Neural cell (in vitro differentiated cells): Measurements from ENCODE around the gene CNNM2. TPM values are rescaled to one million over a fixed set of nuclear protein-coding genes. Genes with fewer than 3 reads are reported as not detected.

Experiments
- H2AFZ ChIP-seq: fragments of 200-600, 300-800 bp; sonication (generic), shearing (Covaris generic); 2 replicates; pipeline ENCODE4 v1.6.0; 2014; ENCODE audit warnings: low read depth, mild to moderate bottlenecking, antibody characterized with exemption, low read length, moderate library complexity
- H3F3A ChIP-seq: fragments of 200-600 bp; shearing (Covaris generic); 2 replicates; pipeline ENCODE4 v1.6.1; 2016; ENCODE audit warnings: mild to moderate bottlenecking, moderate library complexity, mixed read lengths, antibody characterized with exemption, low read length; ENCODE audit not compliant: insufficient read depth, poor library complexity, severe bottlenecking
- H3K27ac ChIP-seq: fragments of 200-600, 300-800 bp; sonication (generic), shearing (Covaris generic); 2 replicates; pipeline ENCODE4 v1.5.1; 2014; ENCODE audit warnings: mild to moderate bottlenecking, low read length, moderate library complexity
- H3K27me3 ChIP-seq: fragments of 300-800, 200-600 bp; sonication (generic), shearing (Covaris generic); 2 replicates; pipeline ENCODE4 v1.6.0; 2014; ENCODE audit warnings: mild to moderate bottlenecking, low read depth, low read length, moderate library complexity; ENCODE audit not compliant: insufficient read depth
- H3K36me3 ChIP-seq: fragments of 300-800, 200-600 bp; sonication (generic), shearing (Covaris generic); 2 replicates; pipeline ENCODE4 v1.5.1; 2014; ENCODE audit warnings: mild to moderate bottlenecking, antibody characterized with exemption, low read length, moderate library complexity; ENCODE audit not compliant: insufficient read depth
- H3K4me2 ChIP-seq: fragments of 300-800, 200-600 bp; sonication (generic), shearing (Covaris generic); 2 replicates; pipeline ENCODE4 v1.6.0; 2014; ENCODE audit warnings: mild to moderate bottlenecking, low read length
- H3K4me3 ChIP-seq: fragments of 300-800, 200-600 bp; sonication (generic), shearing (Covaris generic); 2 replicates; pipeline ENCODE4 v1.5.1; 2014; ENCODE audit warnings: mild to moderate bottlenecking, low read length, moderate library complexity
- H3K79me2 ChIP-seq: fragments of 200-600 bp; shearing (Covaris generic); replicated peaks from 2 replicates; pipeline ENCODE4 v1.6.0; 2014; ENCODE audit warnings: mild to moderate bottlenecking, low read length, moderate library complexity; ENCODE audit not compliant: insufficient read depth
- H3K9ac ChIP-seq: fragments of 300-800, 200-600 bp; sonication (generic), shearing (Covaris generic); 2 replicates; pipeline ENCODE4 v1.6.1; 2016; ENCODE audit warnings: mild to moderate bottlenecking, low read length, mixed read lengths
- H3K9me2 ChIP-seq: fragments of 200-600 bp; shearing (Covaris generic); 2 replicates; pipeline ENCODE4 v1.6.1; 2016; ENCODE audit warnings: mild to moderate bottlenecking, low read length, mixed read lengths; ENCODE audit not compliant: insufficient read depth
- H3K9me3 ChIP-seq: fragments of 200-600, 300-800 bp; sonication (generic), shearing (Covaris generic); 2 replicates; pipeline ENCODE4 v1.6.1; 2016; ENCODE audit warnings: mild to moderate bottlenecking, mixed run types, low read length, moderate library complexity, mixed read lengths
- H4K20me1 ChIP-seq: fragments of 200-600 bp; shearing (Covaris generic); 2 replicates; pipeline ENCODE4 v1.6.1; 2016; ENCODE audit warnings: mild to moderate bottlenecking, mixed run types; ENCODE audit not compliant: insufficient read depth
- CTCF ChIP-seq: fragments of 450-650 bp; IDR thresholded peaks from 2 replicates; pipeline ENCODE4 v1.5.1; 2014; ENCODE audit warnings: antibody characterized with exemption, mild to moderate bottlenecking, moderate library complexity; ENCODE audit not compliant: poor library complexity, severe bottlenecking
- EP300 ChIP-seq: fragments of 450-650 bp; conservative IDR thresholded peaks from 2 replicates; pipeline ENCODE4 v1.6.1; 2014; ENCODE audit warnings: antibody characterized with exemption, mild to moderate bottlenecking, moderate library complexity; ENCODE audit not compliant: poor library complexity, severe bottlenecking
- EZH2 ChIP-seq: fragments of 200-600, 300-800 bp; shearing (Covaris generic), sonication (generic); IDR thresholded peaks from 2 replicates; pipeline ENCODE4 v1.6.1; 2014; ENCODE audit warnings: antibody characterized with exemption, low read length, borderline replicate concordance, mild to moderate bottlenecking; ENCODE audit not compliant: insufficient read depth, poor library complexity, severe bottlenecking
- MXI1 ChIP-seq: fragments of 450-650 bp; conservative IDR thresholded peaks from 2 replicates; pipeline ENCODE4 v1.6.1; 2014; ENCODE audit warnings: antibody characterized with exemption, mild to moderate bottlenecking; ENCODE audit not compliant: poor library complexity, severe bottlenecking
- POLR2AphosphoS5 ChIP-seq: IDR thresholded peaks from 2 replicates; pipeline ENCODE4 v1.6.1; 2012
- RAD21 ChIP-seq: fragments of 450-650 bp; conservative IDR thresholded peaks from 2 replicates; pipeline ENCODE4 v1.6.1; 2014; ENCODE audit warnings: antibody characterized with exemption, mild to moderate bottlenecking, moderate library complexity
- REST ChIP-seq: IDR thresholded peaks from 2 replicates; pipeline ENCODE4 v1.6.1; 2012; ENCODE audit warnings: borderline replicate concordance
- SMC3 ChIP-seq: fragments of 450-650 bp; conservative IDR thresholded peaks from 2 replicates; pipeline ENCODE4 v1.6.1; 2014; ENCODE audit warnings: antibody characterized with exemption, mild to moderate bottlenecking, moderate library complexity; ENCODE audit not compliant: poor library complexity
- TAF1 ChIP-seq: IDR thresholded peaks from 2 replicates; pipeline ENCODE4 v1.6.1; 2012; ENCODE audit warnings: low read depth
- polyA plus RNA-seq: library from polyadenylated mRNA; depleted of rRNA; stranded (reverse); fragments of >200 nt; gene quantifications from 2 replicates; pipeline ENCODE4 v1.2.3, GENCODE V29; 2014

CNNM2 gene
- polyA plus RNA-seq, 1 donor from 2014 or later, result 5.0 TPM

- Histone ChIP-seq H3K27me3 (no peaks in the 10 kb centered on the region), H3K27ac (no peak overlapping the region), H3K4me3 (no peak overlapping the region), H3K79me2 (no peaks in the 10 kb centered on the region), H3K9ac (no peak overlapping the region), H3F3A (no peaks in the 10 kb centered on the region), H4K20me1 (no peaks in the 10 kb centered on the region), H3K4me2 (no peak overlapping the region), H2AFZ (no peak overlapping the region), H3K36me3 (no peaks in the 10 kb centered on the region), H3K9me2 (no peaks in the 10 kb centered on the region), H3K9me3 (no peaks in the 10 kb centered on the region)
- TF ChIP-seq MXI1 (no peak), POLR2AphosphoS5 (no peak), CTCF (no peak), EP300 (no peak), EZH2 (no peak), REST (no peak), SMC3 (no peak), RAD21 (no peak), TAF1 (no peak)
Observed at GRCh38 chr10:103096130-103096529, 178.0 kb downstream of the CNNM2 start.

- Histone ChIP-seq H3K9ac (no peak overlapping the region), H3K27ac (no peak overlapping the region), H3K9me2 (no peaks in the 10 kb centered on the region), H4K20me1 (no peaks in the 10 kb centered on the region), H3K9me3 (no peaks in the 10 kb centered on the region), H3K27me3 (no peaks in the 10 kb centered on the region), H3F3A (no peaks in the 10 kb centered on the region), H3K79me2 (no peaks in the 10 kb centered on the region), H3K36me3 (no peaks in the 10 kb centered on the region), H3K4me2 (no peak overlapping the region), H3K4me3 (no peak overlapping the region), H2AFZ (no peak overlapping the region)
- TF ChIP-seq MXI1 (no peak), SMC3 (no peak), REST (no peak), TAF1 (no peak), EZH2 (no peak), CTCF (no peak), RAD21 (no peak), POLR2AphosphoS5 (no peak)
Observed at GRCh38 chr10:103098240-103098639, 180.1 kb downstream of the CNNM2 start.
